Measurements from ENCODE around the gene TRAPPC3L. TPM values are rescaled to one million over a fixed set of nuclear protein-coding genes. Genes with fewer than 3 reads are reported as not detected.

The TRAPPC3L gene
- total and polyA plus RNA-seq, 2 of the 8 experiments (the other 6 are each of a cell fraction or from before 2014, with no cell fraction given): not detected

DNA sequence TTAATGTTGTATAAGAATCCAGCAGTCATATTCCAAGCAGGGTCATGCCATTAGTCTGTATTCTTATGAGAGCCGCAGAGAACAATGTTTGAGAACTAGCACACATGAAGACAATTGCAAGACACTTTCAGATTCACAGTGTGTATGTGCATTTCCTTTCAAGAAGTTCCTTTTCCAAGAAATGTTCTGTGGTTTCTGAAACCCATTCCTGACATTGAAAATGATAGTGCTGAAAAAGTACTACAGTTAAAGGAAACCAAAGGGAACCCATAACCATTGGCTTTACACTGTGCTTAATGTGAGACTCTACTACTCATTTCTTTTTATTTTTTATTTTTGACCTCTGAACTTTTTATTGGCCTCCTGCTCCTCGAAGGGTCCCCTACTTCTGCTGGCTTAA is 88.6 kb downstream of the TRAPPC3L start:
- H3K14ac ChIP-seq (ENCODE audit: insufficient read length): no peak overlapping the region
- H3K56ac ChIP-seq (replicated peaks; ENCODE audit: insufficient read length, low read depth, low read length): no peak overlapping the region
- H3K27ac ChIP-seq (ENCODE audit: low read depth, low read length): no peak overlapping the region
- no peaks in the 10 kb centered on the region for H4K20me1 ChIP-seq (replicated peaks in 1 of 2; ENCODE audit: control insufficient read depth in 1 of 2, insufficient read depth in 2 of 2, low read length in 2 of 2)
- H3K79me2 ChIP-seq (ENCODE audit: control insufficient read depth in 1 of 2, insufficient read depth in 2 of 2, low read length in 2 of 2): no peaks in the 10 kb centered on the region
- H3K36me3 ChIP-seq (ENCODE audit: control insufficient read depth in 2 of 4, insufficient read depth in 4 of 4, low read length in 3 of 4): no peaks in the 10 kb centered on the region
- DNase-seq (ENCODE audit: low read depth in 1 of 2, low spot score in 2 of 2) (no peak), FAIRE-seq (no peak)
- H3K4me1 ChIP-seq (replicated peaks in 1 of 4; ENCODE audit: control insufficient read depth in 3 of 4, insufficient read depth in 4 of 4, low read length in 3 of 4): peaks cover 0 to 3% (median under 1%) of the 10 kb centered on the region in 4 experiments; a peak in 4 of 7 replicates
- peaks cover 2% of the 10 kb centered on the region; the same call in 1 of the 2 replicates for H3K23me2 ChIP-seq (ENCODE audit: low read depth, low read length)
- H4K8ac ChIP-seq (ENCODE audit: extremely low read depth, insufficient read depth, low read length): no peak overlapping the region
- no peak overlapping the region for H3K4ac ChIP-seq (replicated peaks; ENCODE audit: insufficient read length, low read depth, low read length)
- 84% methylated on average over 2 of the region's 2 CpGs; no CpG with 5 or more reads in 1 of the 2 experiments for WGBS, 2 experiments (ENCODE audit: extremely low coverage in 1 of 2, insufficient coverage in 1 of 2, insufficient read length in 1 of 2, insufficient replicate concordance in 2 of 2, low coverage in 1 of 2, low lambda C conversion rate in 2 of 2, missing lambda C conversion rate in 1 of 2)
- H2AFZ ChIP-seq (ENCODE audit: low read length): no peak overlapping the region
- H3K23ac ChIP-seq (ENCODE audit: insufficient read length): no peak overlapping the region
- H3K9me3 ChIP-seq (ENCODE audit: insufficient read depth in 2 of 2, low read depth in 1 of 2, low read length in 1 of 2): no peaks in the 10 kb centered on the region
- no peak overlapping the region for H4K5ac ChIP-seq (ENCODE audit: insufficient read length, low read depth, low read length)
- no peak overlapping the region for H2BK20ac ChIP-seq (ENCODE audit: low read length)
- no peak overlapping the region for H3K4me3 ChIP-seq (ENCODE audit: extremely low read depth in 1 of 4, insufficient read depth in 2 of 4, low read depth in 3 of 4, low read length in 4 of 4)
- CTCF ChIA-PET (ENCODE audit: partially characterized antibody): interaction anchor here (1.2 to 2.6 kb wide), 3 partner anchors 21 to 188 kb away, joined by 3 to 14 read pairs (median 4); no protein-coding TSS in a partner anchor
- no peak overlapping the region for H2BK12ac ChIP-seq (ENCODE audit: low read depth, low read length)
- no peak overlapping the region for H2BK5ac ChIP-seq (ENCODE audit: low read depth, low read length)
- H3K27me3 ChIP-seq (replicated peaks in 1 of 4; ENCODE audit: control insufficient read depth in 3 of 4, extremely low read depth in 1 of 4, insufficient read depth in 3 of 4, low read length in 3 of 4): peaks cover 5 to 17% (median 13%) of the 10 kb centered on the region in 4 experiments
- H2BK15ac ChIP-seq (ENCODE audit: low read length): no peak overlapping the region
- no peak overlapping the region for H3K4me2 ChIP-seq (ENCODE audit: insufficient read depth in 1 of 2, low read depth in 2 of 2, low read length in 2 of 2)
- H4K91ac ChIP-seq (replicated peaks; ENCODE audit: insufficient read length, low read length): no peak overlapping the region
- no peak for TF ChIP-seq PHF8 (conservative IDR thresholded peaks at IDR 0.05; ENCODE audit: low read depth, low read length)
- no peak for TF ChIP-seq FOSL1 (IDR thresholded peaks at IDR 0.05; ENCODE audit: insufficient read depth, low read depth, low read length)
- TF ChIP-seq SIN3A (conservative IDR thresholded peaks at IDR 0.05 in 1 of 2, IDR thresholded peaks at IDR 0.05 in 1 of 2; ENCODE audit: low read depth in 1 of 2, low read length in 2 of 2): no peak
- TF ChIP-seq CREB1 (IDR thresholded peaks at IDR 0.05): no peak
- H2AK5ac ChIP-seq (ENCODE audit: low read depth, low read length): no peak overlapping the region
- no peak overlapping the region for H2BK120ac ChIP-seq (replicated peaks; ENCODE audit: low read depth, low read length)
- H3K9ac ChIP-seq (replicated peaks in 1 of 4; ENCODE audit: extremely low read depth in 1 of 4, low read depth in 3 of 4, low read length in 3 of 4): no peak overlapping the region
- POLR2A ChIA-PET (ENCODE audit: partially characterized antibody): no interaction called here
- H3K18ac ChIP-seq (ENCODE audit: extremely low read depth, low read length): no peak overlapping the region
- H3K79me1 ChIP-seq (ENCODE audit: low read depth, low read length): no peaks in the 10 kb centered on the region

Measured in H1 (cell line).